Measurements from ENCODE around the gene ERCC6L. TPM values are rescaled to one million over a fixed set of nuclear protein-coding genes. Genes with fewer than 3 reads are reported as not detected.
A peak's percentile ranks its signal among the peaks of the same experiment; 100 is the strongest.

Gene ERCC6L
- total and polyA plus RNA-seq, 7 donors = 0.01 to 0.22 (median 0.03) TPM; not detected in 4

DNA sequence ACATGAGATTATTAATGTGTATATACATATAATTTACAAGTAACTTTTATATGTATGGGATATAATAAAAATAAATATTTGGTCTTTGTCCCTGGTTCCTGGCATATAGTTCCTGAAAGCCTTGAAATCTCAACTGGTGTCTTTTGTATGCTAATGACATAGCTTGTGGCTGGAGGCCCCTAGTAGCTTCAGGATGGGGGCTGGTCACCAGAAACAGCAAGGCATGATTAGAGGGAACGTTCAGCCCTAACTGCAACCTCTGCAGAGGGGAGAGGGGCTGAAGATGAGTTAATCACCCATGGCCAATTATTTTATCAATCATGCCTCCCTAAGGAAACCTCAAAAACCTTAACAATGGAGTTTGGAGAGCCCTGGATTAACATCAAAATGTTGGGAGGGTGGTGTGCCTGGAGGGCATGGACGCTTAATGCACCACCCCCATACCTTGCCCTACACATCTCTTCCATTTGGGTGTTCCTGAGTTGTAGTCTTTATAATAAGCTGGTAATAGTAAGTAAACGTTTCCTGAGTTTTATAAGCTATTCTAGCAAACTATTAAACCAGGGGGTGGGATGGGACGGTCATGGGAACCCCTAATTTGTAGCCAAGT lies 35.9 kb downstream of the ERCC6L start:
- peaks cover 0 to 3% (median 0%) of the 10 kb centered on the region in 3 donors for H3K27me3 ChIP-seq (ENCODE audit: insufficient read depth in 3 of 3, low read length in 2 of 3)
- TF ChIP-seq, protein P1, sequence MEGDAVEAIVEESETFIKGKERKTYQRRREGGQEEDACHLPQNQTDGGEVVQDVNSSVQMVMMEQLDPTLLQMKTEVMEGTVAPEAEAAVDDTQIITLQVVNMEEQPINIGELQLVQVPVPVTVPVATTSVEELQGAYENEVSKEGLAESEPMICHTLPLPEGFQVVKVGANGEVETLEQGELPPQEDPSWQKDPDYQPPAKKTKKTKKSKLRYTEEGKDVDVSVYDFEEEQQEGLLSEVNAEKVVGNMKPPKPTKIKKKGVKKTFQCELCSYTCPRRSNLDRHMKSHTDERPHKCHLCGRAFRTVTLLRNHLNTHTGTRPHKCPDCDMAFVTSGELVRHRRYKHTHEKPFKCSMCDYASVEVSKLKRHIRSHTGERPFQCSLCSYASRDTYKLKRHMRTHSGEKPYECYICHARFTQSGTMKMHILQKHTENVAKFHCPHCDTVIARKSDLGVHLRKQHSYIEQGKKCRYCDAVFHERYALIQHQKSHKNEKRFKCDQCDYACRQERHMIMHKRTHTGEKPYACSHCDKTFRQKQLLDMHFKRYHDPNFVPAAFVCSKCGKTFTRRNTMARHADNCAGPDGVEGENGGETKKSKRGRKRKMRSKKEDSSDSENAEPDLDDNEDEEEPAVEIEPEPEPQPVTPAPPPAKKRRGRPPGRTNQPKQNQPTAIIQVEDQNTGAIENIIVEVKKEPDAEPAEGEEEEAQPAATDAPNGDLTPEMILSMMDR (IDR thresholded peaks at IDR 0.05) = no peak
- H3K36me3 ChIP-seq (ENCODE audit: insufficient read depth in 1 of 2, low read depth in 1 of 2) = peaks cover 0 to 25% of the 10 kb centered on the region in 2 donors
- ATAC-seq (no peak), DNase-seq (no peak)
- intact Hi-C loops (cut with DNase I) = no loop called here
- no peaks in the 10 kb centered on the region for H3K9me3 ChIP-seq
- WGBS, 3 donors = 54 to 87% (median 81%) methylated on average over 3 to 4 of the region's 4 CpGs
- H3K4me1 ChIP-seq = no peaks in the 10 kb centered on the region
- no peak overlapping the region for H3K27ac ChIP-seq
- no peak overlapping the region for H3K4me3 ChIP-seq

DNA sequence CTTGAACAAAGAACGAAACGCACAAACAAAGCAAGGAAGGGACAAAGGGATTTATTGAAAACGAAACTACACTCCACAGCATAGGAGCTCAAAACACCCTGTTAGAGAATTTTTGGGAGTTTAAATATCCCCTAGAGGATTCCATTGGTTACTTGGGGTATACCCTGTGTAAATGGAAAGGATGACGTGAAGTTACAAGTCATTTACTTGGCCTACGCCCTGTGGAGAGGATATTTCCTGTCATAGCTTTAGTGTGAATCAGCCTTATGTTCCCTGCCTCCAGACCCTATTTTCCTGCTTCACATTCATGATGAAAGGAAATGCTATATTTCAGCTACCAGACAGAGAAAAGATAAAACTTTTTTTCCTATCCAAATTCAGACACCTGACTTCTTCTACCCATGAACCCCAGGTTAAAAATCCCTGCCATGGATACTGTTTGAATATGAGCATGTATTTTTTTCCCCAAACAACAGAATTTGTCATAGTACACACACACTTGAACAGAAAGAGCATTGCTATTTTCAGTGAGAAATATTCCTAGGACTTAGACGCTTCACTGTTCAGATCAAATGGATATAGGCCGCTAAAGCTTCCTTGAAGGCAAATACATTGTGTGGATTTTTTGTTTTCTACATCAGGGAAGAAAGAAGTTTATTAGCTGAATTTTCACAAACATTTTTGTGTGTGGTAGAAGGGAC lies 36.8 kb downstream of the ERCC6L start:
- TF ChIP-seq, protein P1 (IDR thresholded peaks at IDR 0.05) = no peak
- Histone ChIP-seq H3K4me1 (no peaks in the 10 kb centered on the region), H3K27me3 (ENCODE audit: insufficient read depth in 3 of 3, low read length in 2 of 3) (peaks cover 0 to 3% (median 0%) of the 10 kb centered on the region in 3 donors), H3K9me3 (no peaks in the 10 kb centered on the region), H3K4me3 (no peak overlapping the region), H3K36me3 (ENCODE audit: insufficient read depth in 1 of 2, low read depth in 1 of 2) (peaks cover 0 to 34% of the 10 kb centered on the region in 2 donors), H3K27ac (no peak overlapping the region)
- DNase-seq (no peak), ATAC-seq (no peak)
- 80 to 83% (median 81%) methylated on average over 7 of the region's 7 CpGs for WGBS, 3 donors
- intact Hi-C loops (cut with DNase I) = no loop called here

DNA sequence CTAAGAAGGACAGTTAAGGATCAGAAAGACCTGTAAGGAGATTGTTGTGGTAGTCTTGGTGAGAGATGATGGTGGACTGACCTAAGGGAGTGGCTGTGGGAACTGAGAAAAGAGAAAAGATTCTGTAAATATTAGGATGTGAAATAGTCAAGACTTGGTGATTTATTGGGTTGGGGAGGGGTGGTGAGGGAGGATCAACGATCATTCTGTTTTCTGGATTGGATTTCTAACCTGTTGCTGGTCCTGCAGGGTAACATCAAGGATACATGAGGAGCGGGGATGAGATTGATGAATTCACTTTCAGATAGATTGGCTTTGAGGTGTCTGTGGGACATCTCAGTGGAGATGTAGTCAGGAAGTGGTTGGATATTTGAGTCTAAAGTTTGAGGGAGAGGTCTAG lies 55.9 kb downstream of the ERCC6L start:
- intact Hi-C loops (cut with DNase I) = no loop called here
- Histone ChIP-seq H3K4me1 (peaks cover 13% of the 10 kb centered on the region), H3K27me3 (ENCODE audit: insufficient read depth in 3 of 3, low read length in 2 of 3) (peaks cover 0 to 26% (median 0%) of the 10 kb centered on the region in 3 donors), H3K4me3 (peak overlapping the region; percentile 72), H3K36me3 (ENCODE audit: insufficient read depth in 1 of 2, low read depth in 1 of 2) (peaks cover 0 to 14% of the 10 kb centered on the region in 2 donors), H3K27ac (no peak overlapping the region), H3K9me3 (no peaks in the 10 kb centered on the region)
- WGBS, 3 donors = 72 to 96% (median 86%) methylated on average over 2 of the region's 2 CpGs
- TF ChIP-seq, protein P1 (IDR thresholded peaks at IDR 0.05) = no peak
- DNase-seq (no peak), ATAC-seq (no peak)

DNA sequence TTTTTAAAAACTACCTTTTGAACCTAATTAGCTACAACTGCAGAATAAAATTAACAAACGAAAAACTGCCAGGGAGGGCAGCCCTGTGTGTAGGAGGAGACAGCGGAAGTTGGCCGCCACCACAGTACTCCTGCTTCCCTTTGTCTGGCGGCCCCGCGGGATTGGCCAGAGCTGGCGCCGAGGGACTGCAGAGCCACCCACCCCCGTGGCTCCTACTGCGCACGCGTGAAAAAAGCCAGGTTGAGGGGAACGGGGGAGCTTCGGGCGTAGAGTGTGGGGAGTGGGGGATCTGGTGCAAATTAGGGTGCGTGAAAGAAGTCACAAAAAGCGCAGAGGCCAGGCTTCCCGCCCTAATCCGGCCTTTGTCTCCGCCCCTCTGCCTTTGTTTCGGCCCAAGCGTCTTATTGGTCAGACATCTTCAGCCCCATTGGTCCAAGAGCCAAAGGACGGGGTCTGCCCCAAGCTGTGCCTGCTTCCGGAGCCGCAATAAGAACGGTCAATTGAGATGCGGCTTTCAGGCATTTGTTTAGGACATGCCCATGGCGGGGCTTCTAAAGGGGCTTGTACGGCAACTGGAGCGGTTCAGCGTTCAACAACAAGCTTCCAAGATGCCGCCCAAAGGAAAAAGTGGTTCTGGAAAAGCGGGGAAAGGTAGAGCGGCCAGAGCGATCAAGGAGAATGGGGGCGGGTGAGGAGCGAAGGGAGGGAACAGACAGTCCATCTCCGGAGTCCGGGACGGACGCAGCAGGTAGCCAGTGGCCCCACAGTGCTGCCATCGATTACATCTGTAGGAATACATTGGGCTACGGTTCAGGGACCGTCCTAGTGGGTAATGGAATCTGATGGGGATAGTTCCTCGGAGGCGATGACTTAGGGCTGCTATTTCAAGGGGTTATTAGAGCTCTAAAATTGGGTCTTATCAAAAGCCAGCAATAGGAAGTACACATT lies 57.4 kb downstream of the ERCC6L start, which contains the start of gene PIN4:
PIN4 (plus strand) TSS at position 580 of the 948 bp plus-strand sequence; CDS start at position 609, 29 bp downstream.
- peaks cover 0 to 1% of the 10 kb centered on the region in 2 donors for H3K36me3 ChIP-seq (ENCODE audit: insufficient read depth in 1 of 2, low read depth in 1 of 2)
- H3K9me3 ChIP-seq = no peaks in the 10 kb centered on the region
- DNase-seq = peak; percentile 89 to 94
- H3K27me3 ChIP-seq (ENCODE audit: insufficient read depth in 3 of 3, low read length in 2 of 3) = peaks cover 0 to 26% (median 0%) of the 10 kb centered on the region in 3 donors
- 0 to 21% (median 0%) methylated on average over 35 to 46 of the region's 46 CpGs for WGBS, 3 donors
- ATAC-seq = peak; percentile 98 to 99 (median 98)
- intact Hi-C loops (cut with DNase I) = no loop called here
- peak within 1 kb of the TSS; percentile 62 for H3K27ac ChIP-seq
- peak within 1 kb of the TSS; percentile 72 for H3K4me3 ChIP-seq
- H3K4me1 ChIP-seq = peaks cover 13% of the 10 kb centered on the region
- TF ChIP-seq, protein P1 (IDR thresholded peaks at IDR 0.05) = no peak

Data from psoas muscle (tissue), 8 donors.